ENCODE measurements around the gene ATXN7.

ATXN7 gene

GRCh38 chr3:63908776-63909175, 45.1 kb downstream of the ATXN7 start:
- DNase-seq (ENCODE audit: low read depth), result no peak

- no peak for DNase-seq (ENCODE audit: low read depth)
These were observed 45.8 kb downstream of the ATXN7 start for GRCh38 chr3:63909431-63909830.

- no peak for DNase-seq (ENCODE audit: low read depth)
These were observed 46.3 kb downstream of the ATXN7 start for GRCh38 chr3:63910001-63910400.

- no peak for DNase-seq (ENCODE audit: low read depth)
These were observed 47.2 kb downstream of the ATXN7 start for GRCh38 chr3:63910891-63911290.

- DNase-seq (ENCODE audit: low read depth), result no peak
These were observed 47.8 kb downstream of the ATXN7 start for GRCh38 chr3:63911509-63911872.

- peak; percentile 77 for DNase-seq (ENCODE audit: low read depth)
These were observed 48.5 kb downstream of the ATXN7 start, which contains the start of gene SCAANT1 for GRCh38 chr3:63911873-63912767. TSS of gene SCAANT1 (minus strand) at chr3:63912383.

GRCh38 chr3:63912768-63913588, 49.3 kb downstream of the ATXN7 start:
- DNase-seq (ENCODE audit: low read depth), result peak; percentile 43

- DNase-seq (ENCODE audit: low read depth), result no peak
These were observed 50.6 kb downstream of the ATXN7 start for GRCh38 chr3:63914312-63914711.

- no peak for DNase-seq (ENCODE audit: low read depth)
These were observed 54.7 kb downstream of the ATXN7 start for GRCh38 chr3:63918321-63918720.

GRCh38 chr3:63920001-63920400, 56.3 kb downstream of the ATXN7 start:
- no peak for DNase-seq (ENCODE audit: low read depth)

GRCh38 chr3:63921741-63922482, 58.2 kb downstream of the ATXN7 start:
- no peak for DNase-seq (ENCODE audit: low read depth)

- DNase-seq (ENCODE audit: low read depth), result no peak
These were observed 59.0 kb downstream of the ATXN7 start for GRCh38 chr3:63922491-63923199.

GRCh38 chr3:63926309-63926708, 62.6 kb downstream of the ATXN7 start:
- no peak for DNase-seq (ENCODE audit: low read depth)

- no peak for DNase-seq (ENCODE audit: low read depth)
These were observed 64.0 kb downstream of the ATXN7 start for GRCh38 chr3:63927422-63928280.

- no peak for DNase-seq (ENCODE audit: low read depth)
These were observed 67.6 kb downstream of the ATXN7 start for GRCh38 chr3:63931290-63931689.

GRCh38 chr3:63932509-63933212, 69.0 kb downstream of the ATXN7 start:
- no peak for DNase-seq (ENCODE audit: low read depth)

- no peak for DNase-seq (ENCODE audit: low read depth)
These were observed 69.8 kb downstream of the ATXN7 start for GRCh38 chr3:63933459-63933858.

- DNase-seq (ENCODE audit: low read depth), result no peak
These were observed 70.6 kb downstream of the ATXN7 start for GRCh38 chr3:63934041-63934866.

- DNase-seq (ENCODE audit: low read depth), result no peak
These were observed 73.3 kb downstream of the ATXN7 start for GRCh38 chr3:63936925-63937324.

Measured in activated T-helper 9 cell treated with anti-CD3 and anti-CD28 coated beads, Interleukin-2, amount 50 U/mL, for 16 hours (primary cell).